Measurements from ENCODE around the gene HIVEP3.

HIVEP3 gene

DNA sequence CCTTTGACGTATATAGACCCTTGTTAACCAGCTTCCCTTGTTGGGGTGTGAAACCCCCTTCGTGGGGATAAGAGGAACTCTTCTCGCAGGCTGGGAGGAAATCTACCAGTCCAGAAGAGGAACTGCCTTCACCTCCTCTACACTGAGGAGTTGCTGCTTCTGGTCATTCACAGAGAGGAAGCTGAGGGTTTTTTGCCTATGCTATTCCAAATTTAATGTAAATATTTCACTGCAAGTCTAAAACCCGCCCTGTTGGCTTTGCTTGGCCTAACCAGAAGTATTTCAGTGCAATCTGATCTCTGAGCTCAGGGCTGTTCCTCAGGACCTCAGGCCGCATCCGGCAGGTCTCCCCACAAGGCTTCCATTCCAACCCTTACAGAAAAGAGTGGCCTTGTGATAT is 150.1 kb downstream of the HIVEP3 start:
- CTCF ChIA-PET = interaction anchor here (1.0 to 2.2 kb wide), 6 partner anchors 10 to 33 kb away, joined by 3 to 5 read pairs (median 3); no protein-coding TSS in a partner anchor

DNA sequence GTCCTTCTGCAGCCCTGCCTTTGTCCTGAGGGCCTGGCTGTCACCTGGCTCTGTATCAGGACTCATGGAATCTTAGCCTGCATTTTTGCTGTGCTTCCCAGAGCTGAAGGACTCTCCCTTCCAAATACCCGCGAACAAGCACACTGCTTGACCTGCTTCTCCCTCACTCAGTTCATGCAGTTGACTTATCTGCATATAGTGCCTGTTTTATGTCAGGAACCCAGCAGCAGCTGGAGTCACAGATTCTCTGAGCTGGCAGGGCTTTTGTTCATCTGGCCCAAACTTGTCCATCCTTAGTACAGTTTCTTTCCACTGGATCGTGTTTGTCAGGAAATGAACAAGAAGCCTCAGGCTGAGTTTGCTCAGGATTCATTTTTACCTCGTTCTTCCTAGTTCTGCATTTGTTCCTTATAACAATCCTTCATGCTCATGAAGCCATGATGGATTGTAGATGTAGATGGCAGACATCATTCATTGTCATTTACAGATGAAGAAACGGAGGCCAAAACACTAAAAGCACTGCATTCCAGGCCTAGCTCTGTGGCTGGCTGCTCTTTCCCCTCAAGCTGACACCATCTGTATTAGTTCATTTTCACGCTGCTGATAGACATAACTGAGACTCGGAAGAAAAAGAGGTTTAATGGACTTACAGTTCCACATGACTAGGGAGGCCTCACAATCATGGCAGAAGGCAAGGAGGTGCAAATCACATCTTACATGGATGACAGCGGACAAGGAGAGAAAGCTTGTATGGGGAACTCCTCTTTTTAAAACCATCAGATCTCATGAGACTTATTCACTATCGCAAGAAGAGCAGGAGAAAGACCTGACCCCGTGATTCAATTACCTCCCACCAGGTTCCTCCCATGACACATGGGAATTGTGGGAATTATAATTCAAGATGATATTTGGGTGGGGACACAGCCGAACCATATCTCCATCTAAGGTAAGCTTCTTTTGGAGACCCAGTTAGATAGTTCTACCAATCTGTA is 150.9 kb downstream of the HIVEP3 start:
- CTCF ChIA-PET = interaction anchor here (1.0 to 2.2 kb wide), 5 partner anchors 10 to 32 kb away, joined by 3 to 5 read pairs (median 3); no protein-coding TSS in a partner anchor
- TF ChIP-seq, protein P1, sequence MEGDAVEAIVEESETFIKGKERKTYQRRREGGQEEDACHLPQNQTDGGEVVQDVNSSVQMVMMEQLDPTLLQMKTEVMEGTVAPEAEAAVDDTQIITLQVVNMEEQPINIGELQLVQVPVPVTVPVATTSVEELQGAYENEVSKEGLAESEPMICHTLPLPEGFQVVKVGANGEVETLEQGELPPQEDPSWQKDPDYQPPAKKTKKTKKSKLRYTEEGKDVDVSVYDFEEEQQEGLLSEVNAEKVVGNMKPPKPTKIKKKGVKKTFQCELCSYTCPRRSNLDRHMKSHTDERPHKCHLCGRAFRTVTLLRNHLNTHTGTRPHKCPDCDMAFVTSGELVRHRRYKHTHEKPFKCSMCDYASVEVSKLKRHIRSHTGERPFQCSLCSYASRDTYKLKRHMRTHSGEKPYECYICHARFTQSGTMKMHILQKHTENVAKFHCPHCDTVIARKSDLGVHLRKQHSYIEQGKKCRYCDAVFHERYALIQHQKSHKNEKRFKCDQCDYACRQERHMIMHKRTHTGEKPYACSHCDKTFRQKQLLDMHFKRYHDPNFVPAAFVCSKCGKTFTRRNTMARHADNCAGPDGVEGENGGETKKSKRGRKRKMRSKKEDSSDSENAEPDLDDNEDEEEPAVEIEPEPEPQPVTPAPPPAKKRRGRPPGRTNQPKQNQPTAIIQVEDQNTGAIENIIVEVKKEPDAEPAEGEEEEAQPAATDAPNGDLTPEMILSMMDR (IDR thresholded peaks at IDR 0.05; ENCODE audit: control extremely low read depth, extremely low read depth, low read depth, missing control alignments) = no peak
- POLR2A ChIA-PET = no interaction called here
- DNase-seq (ENCODE audit: extremely low spot score) = no peak

More for the DNA sequence above, 150.1 kb downstream of the HIVEP3 start:
- TF ChIP-seq, protein P1 (IDR thresholded peaks at IDR 0.05; ENCODE audit: control extremely low read depth, extremely low read depth, low read depth, missing control alignments) = no peak
- no peak for DNase-seq (ENCODE audit: extremely low spot score)
- POLR2A ChIA-PET = no interaction called here

DNA sequence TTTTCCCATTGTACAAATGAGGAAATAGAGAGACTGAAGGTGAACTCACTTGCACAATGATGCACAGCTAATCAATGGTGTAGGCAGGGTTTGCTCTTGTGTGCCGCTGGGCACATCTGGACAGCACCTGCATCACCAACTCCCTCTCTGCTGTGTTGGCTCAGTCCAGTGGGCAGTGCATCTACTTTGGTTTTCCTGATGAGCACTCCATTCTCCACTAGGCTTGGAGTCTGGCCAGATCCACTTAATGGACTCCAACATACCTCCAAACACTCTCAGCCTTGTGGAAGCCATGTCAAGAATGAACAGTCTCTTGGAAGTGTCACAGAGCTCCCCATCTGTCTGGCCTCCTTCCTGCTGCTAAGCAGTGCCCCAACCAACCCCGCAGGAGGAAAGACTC is 152.2 kb downstream of the HIVEP3 start:
- POLR2A ChIA-PET = no interaction called here
- CTCF ChIA-PET = interaction anchor here (1.1 kb wide), 1 partner anchor 250 kb away, joined by 4 read pairs; no protein-coding TSS in a partner anchor
- TF ChIP-seq, protein P1 (IDR thresholded peaks at IDR 0.05; ENCODE audit: control extremely low read depth, extremely low read depth, low read depth, missing control alignments) = no peak
- DNase-seq (ENCODE audit: extremely low spot score) = no peak

DNA sequence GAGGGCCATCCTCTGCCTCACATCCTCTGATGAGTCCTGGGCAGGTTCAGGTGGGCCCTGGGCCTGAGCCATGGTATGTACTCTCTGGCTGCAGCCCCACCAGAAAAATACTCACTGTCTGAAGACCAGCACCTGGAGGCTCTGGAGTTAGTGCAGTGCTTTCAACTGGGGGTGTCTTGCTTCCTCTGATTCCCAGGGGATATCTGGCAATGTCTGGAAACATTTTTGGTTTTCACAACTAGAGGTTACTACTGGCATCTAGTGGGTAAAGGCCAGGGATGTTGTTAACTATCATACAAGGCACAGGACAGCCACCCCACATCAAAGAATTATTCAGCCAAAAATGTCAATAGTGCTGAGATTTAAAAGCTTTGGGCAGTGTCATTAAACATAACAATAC is 152.7 kb downstream of the HIVEP3 start:
- POLR2A ChIA-PET = no interaction called here
- TF ChIP-seq, protein P1 (IDR thresholded peaks at IDR 0.05; ENCODE audit: control extremely low read depth, extremely low read depth, low read depth, missing control alignments) = no peak
- CTCF ChIA-PET = interaction anchor here (1.1 to 1.3 kb wide), 2 partner anchors 9 to 250 kb away, joined by 3 to 4 read pairs; no protein-coding TSS in a partner anchor
- no peak for DNase-seq (ENCODE audit: extremely low spot score)

DNA sequence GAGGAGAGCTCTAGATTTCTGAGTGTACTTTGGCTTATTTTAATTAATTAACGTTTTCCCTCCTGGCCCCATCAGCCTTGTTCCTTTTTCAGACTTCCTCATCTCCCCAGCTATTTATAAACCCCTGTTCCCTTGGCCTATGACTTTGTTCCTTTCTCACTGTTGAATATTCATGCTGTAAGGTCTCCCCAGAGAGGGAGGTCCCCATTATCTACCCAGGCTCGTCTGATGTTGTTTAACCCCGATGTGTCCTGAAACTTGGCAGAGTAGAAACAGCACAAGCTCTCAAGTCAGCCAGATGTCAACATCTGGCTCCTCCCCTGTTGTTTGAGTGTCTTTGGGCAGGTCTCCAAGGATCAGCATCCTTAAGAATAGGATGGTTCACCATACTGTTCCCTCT is 153.6 kb downstream of the HIVEP3 start:
- DNase-seq (ENCODE audit: extremely low spot score) = peak; percentile 47
- ChIA-PET POLR2A (no interaction called here), CTCF (interaction anchor here (0.8 to 1.3 kb wide), 5 partner anchors 8 to 191 kb away, joined by 3 to 4 read pairs (median 3); no protein-coding TSS in a partner anchor)
- TF ChIP-seq, protein P1 (IDR thresholded peaks at IDR 0.05; ENCODE audit: control extremely low read depth, extremely low read depth, low read depth, missing control alignments) = no peak

DNA sequence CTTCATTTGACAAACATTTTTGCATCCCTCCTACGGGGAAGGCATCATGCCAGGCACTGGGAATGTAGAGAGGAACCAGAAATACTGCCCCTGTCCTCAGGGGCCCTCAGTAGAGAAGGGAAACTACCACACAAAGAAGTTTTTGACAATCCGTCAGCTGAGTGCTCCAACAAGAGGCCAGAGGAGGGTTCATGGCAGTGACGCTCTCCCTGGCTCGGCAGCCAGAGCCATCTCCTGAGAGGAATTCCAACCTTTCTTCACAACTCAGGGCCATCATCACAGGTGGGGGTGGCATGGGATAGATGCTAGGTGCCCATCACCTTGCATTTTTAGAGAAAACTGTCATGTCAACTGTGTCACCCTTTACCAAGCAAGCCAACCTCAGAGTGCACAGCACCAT is 154.1 kb downstream of the HIVEP3 start:
- no peak for DNase-seq (ENCODE audit: extremely low spot score)
- POLR2A ChIA-PET = no interaction called here
- TF ChIP-seq, protein P1 (IDR thresholded peaks at IDR 0.05; ENCODE audit: control extremely low read depth, extremely low read depth, low read depth, missing control alignments) = no peak
- CTCF ChIA-PET = interaction anchor here (0.8 to 1.3 kb wide), 5 partner anchors 8 to 191 kb away, joined by 3 to 4 read pairs (median 3); no protein-coding TSS in a partner anchor

Measured in GM10248 (cell line).